ENCODE measurements around the gene ATAD3B. TPM values are rescaled to one million over a fixed set of nuclear protein-coding genes. Genes with fewer than 3 reads are reported as not detected.

The ATAD3B gene
- total and polyA plus RNA-seq, 2 of the 13 experiments (the other 11 are each of a cell fraction or from before 2014, with no cell fraction given) = 9.6 to 31.1 TPM

- ChIA-PET CTCF (ENCODE audit: low intra/inter-chr PET ratio, low total read pairs) (no interaction called here), POLR2A (no interaction called here)
- DNase-seq (ENCODE audit: low spot score) = no peak
- TF ChIP-seq ZBTB40 (IDR thresholded peaks at IDR 0.05) (no peak), ZBTB40 (CRISPR knock-in tag; IDR thresholded peaks at IDR 0.05) (no peak), FOXA3 (CRISPR knock-in tag; IDR thresholded peaks at IDR 0.05) (no peak), ZBTB7B (CRISPR knock-in tag; IDR thresholded peaks at IDR 0.05) (no peak), ZNF598 (CRISPR knock-in tag; IDR thresholded peaks at IDR 0.05; ENCODE audit: borderline replicate concordance) (no peak), GATA4 (IDR thresholded peaks at IDR 0.05; ENCODE audit: borderline replicate concordance, low read depth) (no peak), ZNF17 (CRISPR knock-in tag; IDR thresholded peaks at IDR 0.05) (no peak), BCL6 (CRISPR knock-in tag; IDR thresholded peaks at IDR 0.05) (no peak), SMYD3 (CRISPR knock-in tag; IDR thresholded peaks at IDR 0.05) (no peak)
- TF ChIP-seq, protein P1, sequence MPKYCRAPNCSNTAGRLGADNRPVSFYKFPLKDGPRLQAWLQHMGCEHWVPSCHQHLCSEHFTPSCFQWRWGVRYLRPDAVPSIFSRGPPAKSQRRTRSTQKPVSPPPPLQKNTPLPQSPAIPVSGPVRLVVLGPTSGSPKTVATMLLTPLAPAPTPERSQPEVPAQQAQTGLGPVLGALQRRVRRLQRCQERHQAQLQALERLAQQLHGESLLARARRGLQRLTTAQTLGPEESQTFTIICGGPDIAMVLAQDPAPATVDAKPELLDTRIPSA (CRISPR knock-in tag; IDR thresholded peaks at IDR 0.05; ENCODE audit: borderline replicate concordance) = no peak
- TF ChIP-seq, protein P2, sequence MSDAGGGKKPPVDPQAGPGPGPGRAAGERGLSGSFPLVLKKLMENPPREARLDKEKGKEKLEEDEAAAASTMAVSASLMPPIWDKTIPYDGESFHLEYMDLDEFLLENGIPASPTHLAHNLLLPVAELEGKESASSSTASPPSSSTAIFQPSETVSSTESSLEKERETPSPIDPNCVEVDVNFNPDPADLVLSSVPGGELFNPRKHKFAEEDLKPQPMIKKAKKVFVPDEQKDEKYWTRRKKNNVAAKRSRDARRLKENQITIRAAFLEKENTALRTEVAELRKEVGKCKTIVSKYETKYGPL (CRISPR knock-in tag; IDR thresholded peaks at IDR 0.05) = no peak
- no peak overlapping the region for H2AFZ ChIP-seq (ENCODE audit: low read length)
- H3K9me3 ChIP-seq (ENCODE audit: low read length) = no peaks in the 10 kb centered on the region
- H3K4me3 ChIP-seq (replicated peaks in 1 of 3; ENCODE audit: insufficient read depth in 1 of 3, low read depth in 2 of 3, low read length in 3 of 3) = no peak overlapping the region
- peaks cover 19 to 28% of the 10 kb centered on the region in 2 experiments; a peak in 4 of 5 replicates for H3K36me3 ChIP-seq (replicated peaks in 1 of 2; ENCODE audit: control insufficient read depth in 1 of 2, insufficient read depth in 2 of 2, low read length in 2 of 2)
- no peaks in the 10 kb centered on the region for H3K79me2 ChIP-seq (ENCODE audit: insufficient read depth, low read length)
- BruUV-seq (replicated peaks) = no TSS peak
- H3K4me2 ChIP-seq (ENCODE audit: low read depth, low read length) = no peak overlapping the region
- no peak overlapping the region for H3K27ac ChIP-seq (ENCODE audit: extremely low read length, insufficient read depth, low read length)
- no peak overlapping the region for H3K9ac ChIP-seq (ENCODE audit: insufficient read depth, low read depth, low read length)
- no peaks in the 10 kb centered on the region for H3K27me3 ChIP-seq (ENCODE audit: control insufficient read depth in 1 of 2, insufficient read depth in 2 of 2, low read length in 2 of 2)
- no peak for ATAC-seq
- in situ Hi-C loops (cut with HindIII; ENCODE audit: extremely low pct_ligation_motif_present, low pct_unique_long_range_greater_than_20kb) = no loop called here
- intact Hi-C loops (cut with micrococcal nuclease; ENCODE audit: unreplicated experiment) = no loop called here
- H4K20me1 ChIP-seq (ENCODE audit: insufficient read depth, low read length) = no peaks in the 10 kb centered on the region
- no peaks in the 10 kb centered on the region for H3K4me1 ChIP-seq (ENCODE audit: insufficient read depth, low read length)
- 93% methylated on average over 24 of the region's 31 CpGs for WGBS (ENCODE audit: low lambda C conversion rate)
- no peak for FAIRE-seq
Observed at GRCh38 chr1:1527092-1527816, 55.7 kb downstream of the ATAD3B start.
